Measurements from ENCODE around the gene GPD2.

DNA sequence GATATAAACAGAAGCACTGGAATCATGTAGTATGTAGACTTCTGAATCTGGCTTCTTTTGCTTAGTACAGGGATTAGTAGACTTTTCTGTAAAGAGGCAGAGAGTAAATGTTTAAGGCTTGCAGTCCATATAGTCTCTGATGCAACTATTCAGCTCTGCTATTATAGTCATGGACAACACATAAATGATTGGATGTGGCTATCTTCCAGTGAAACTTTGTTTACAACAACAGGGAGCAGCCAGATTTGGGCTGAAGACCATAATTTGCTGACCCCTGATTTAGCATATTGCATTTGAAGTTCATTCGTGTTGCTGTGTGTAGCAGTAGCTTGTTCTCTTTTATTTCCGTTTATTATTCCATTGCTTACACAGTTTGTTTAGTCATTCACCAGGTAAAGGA is 55.0 kb downstream of the GPD2 start:
- TF ChIP-seq, protein P1, sequence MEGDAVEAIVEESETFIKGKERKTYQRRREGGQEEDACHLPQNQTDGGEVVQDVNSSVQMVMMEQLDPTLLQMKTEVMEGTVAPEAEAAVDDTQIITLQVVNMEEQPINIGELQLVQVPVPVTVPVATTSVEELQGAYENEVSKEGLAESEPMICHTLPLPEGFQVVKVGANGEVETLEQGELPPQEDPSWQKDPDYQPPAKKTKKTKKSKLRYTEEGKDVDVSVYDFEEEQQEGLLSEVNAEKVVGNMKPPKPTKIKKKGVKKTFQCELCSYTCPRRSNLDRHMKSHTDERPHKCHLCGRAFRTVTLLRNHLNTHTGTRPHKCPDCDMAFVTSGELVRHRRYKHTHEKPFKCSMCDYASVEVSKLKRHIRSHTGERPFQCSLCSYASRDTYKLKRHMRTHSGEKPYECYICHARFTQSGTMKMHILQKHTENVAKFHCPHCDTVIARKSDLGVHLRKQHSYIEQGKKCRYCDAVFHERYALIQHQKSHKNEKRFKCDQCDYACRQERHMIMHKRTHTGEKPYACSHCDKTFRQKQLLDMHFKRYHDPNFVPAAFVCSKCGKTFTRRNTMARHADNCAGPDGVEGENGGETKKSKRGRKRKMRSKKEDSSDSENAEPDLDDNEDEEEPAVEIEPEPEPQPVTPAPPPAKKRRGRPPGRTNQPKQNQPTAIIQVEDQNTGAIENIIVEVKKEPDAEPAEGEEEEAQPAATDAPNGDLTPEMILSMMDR (IDR thresholded peaks at IDR 0.05): no peak
- TF ChIP-seq POLR2A (IDR thresholded peaks at IDR 0.05): no peak
